ENCODE measurements around the gene OR5K3. TPM values are rescaled to one million over a fixed set of nuclear protein-coding genes. Genes with fewer than 3 reads are reported as not detected.

Gene OR5K3
- total RNA-seq, 2 experiments from 2014 or later: not detected

- TF ChIP-seq, protein P1, sequence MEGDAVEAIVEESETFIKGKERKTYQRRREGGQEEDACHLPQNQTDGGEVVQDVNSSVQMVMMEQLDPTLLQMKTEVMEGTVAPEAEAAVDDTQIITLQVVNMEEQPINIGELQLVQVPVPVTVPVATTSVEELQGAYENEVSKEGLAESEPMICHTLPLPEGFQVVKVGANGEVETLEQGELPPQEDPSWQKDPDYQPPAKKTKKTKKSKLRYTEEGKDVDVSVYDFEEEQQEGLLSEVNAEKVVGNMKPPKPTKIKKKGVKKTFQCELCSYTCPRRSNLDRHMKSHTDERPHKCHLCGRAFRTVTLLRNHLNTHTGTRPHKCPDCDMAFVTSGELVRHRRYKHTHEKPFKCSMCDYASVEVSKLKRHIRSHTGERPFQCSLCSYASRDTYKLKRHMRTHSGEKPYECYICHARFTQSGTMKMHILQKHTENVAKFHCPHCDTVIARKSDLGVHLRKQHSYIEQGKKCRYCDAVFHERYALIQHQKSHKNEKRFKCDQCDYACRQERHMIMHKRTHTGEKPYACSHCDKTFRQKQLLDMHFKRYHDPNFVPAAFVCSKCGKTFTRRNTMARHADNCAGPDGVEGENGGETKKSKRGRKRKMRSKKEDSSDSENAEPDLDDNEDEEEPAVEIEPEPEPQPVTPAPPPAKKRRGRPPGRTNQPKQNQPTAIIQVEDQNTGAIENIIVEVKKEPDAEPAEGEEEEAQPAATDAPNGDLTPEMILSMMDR (conservative IDR thresholded peaks at IDR 0.05; ENCODE audit: low read length): peak; percentile 90
- no peak for TF ChIP-seq EZH2phosphoT487 (IDR thresholded peaks at IDR 0.05; ENCODE audit: borderline replicate concordance, low read depth, low read length)
- no TSS peak for BruUV-seq (replicated peaks)
- Histone ChIP-seq H3K4me2 (ENCODE audit: low read length) (no peak overlapping the region), H2AFZ (ENCODE audit: low read length) (no peak overlapping the region), H3K9me2 (ENCODE audit: insufficient read depth, low read length) (no peaks in the 10 kb centered on the region), H3K4me3 (ENCODE audit: low read depth, low read length, poor library complexity, severe bottlenecking) (no peak overlapping the region), H3K27ac (ENCODE audit: low read depth, low read length, poor library complexity, severe bottlenecking) (no peak overlapping the region), H3K4me1 (ENCODE audit: insufficient read depth, low read length, poor library complexity, severe bottlenecking) (no peaks in the 10 kb centered on the region), H3K36me3 (ENCODE audit: insufficient read depth, low read length) (no peaks in the 10 kb centered on the region), H3K79me2 (ENCODE audit: insufficient read depth, low read depth, low read length) (no peaks in the 10 kb centered on the region), H4K20me1 (ENCODE audit: insufficient read depth, low read length) (no peaks in the 10 kb centered on the region), H3K9me3 (ENCODE audit: low read length) (no peaks in the 10 kb centered on the region)
- intact Hi-C loops (cut with micrococcal nuclease; ENCODE audit: unreplicated experiment): no loop called here
- ChIA-PET CTCF (ENCODE audit: unreplicated experiment) (no interaction called here), POLR2A (no interaction called here)
- DNase-seq (ENCODE audit: low spot score): peak; percentile 60
These were observed 46.6 kb upstream of the OR5K3 start for GRCh38 chr3:98343647-98344507.

DNA sequence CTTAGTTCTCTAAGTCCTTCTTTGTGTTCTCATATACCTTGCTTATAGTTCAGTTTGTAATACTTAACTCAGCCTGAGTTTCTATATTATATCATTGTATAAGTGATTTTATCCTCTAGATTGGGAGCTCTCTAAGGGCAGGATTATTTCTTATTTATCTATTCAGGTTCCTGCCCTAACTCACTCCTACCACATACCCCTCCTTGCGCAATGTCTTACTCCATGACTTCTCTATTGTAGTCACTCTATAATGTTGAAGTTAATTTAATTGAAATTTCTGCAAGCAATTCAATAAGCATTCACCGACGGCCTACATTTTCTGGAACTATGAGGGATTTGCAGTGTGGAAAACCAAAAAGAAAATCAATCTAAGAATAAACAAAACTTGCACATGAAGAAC is 40.4 kb upstream of the OR5K3 start:
- no peak for DNase-seq (ENCODE audit: low spot score)
- H3K4me3 ChIP-seq (ENCODE audit: low read depth, low read length, poor library complexity, severe bottlenecking): no peak overlapping the region
- H3K79me2 ChIP-seq (ENCODE audit: insufficient read depth, low read depth, low read length): no peaks in the 10 kb centered on the region
- ChIA-PET POLR2A (no interaction called here), CTCF (ENCODE audit: unreplicated experiment) (no interaction called here)
- no peak for TF ChIP-seq EZH2phosphoT487 (IDR thresholded peaks at IDR 0.05; ENCODE audit: borderline replicate concordance, low read depth, low read length)
- TF ChIP-seq, protein P1 (conservative IDR thresholded peaks at IDR 0.05; ENCODE audit: low read length): no peak
- no peak overlapping the region for H3K4me2 ChIP-seq (ENCODE audit: low read length)
- H3K9me3 ChIP-seq (ENCODE audit: low read length): no peaks in the 10 kb centered on the region
- 0 out of 2 replicates have a peak, but pooled peaks cover 3% of the 10 kb centered on the region for H3K9me2 ChIP-seq (ENCODE audit: insufficient read depth, low read length)
- no peaks in the 10 kb centered on the region for H4K20me1 ChIP-seq (ENCODE audit: insufficient read depth, low read length)
- no peaks in the 10 kb centered on the region for H3K36me3 ChIP-seq (ENCODE audit: insufficient read depth, low read length)
- BruUV-seq (replicated peaks): no TSS peak
- no peak overlapping the region for H2AFZ ChIP-seq (ENCODE audit: low read length)
- H3K27ac ChIP-seq (ENCODE audit: low read depth, low read length, poor library complexity, severe bottlenecking): no peak overlapping the region
- H3K4me1 ChIP-seq (ENCODE audit: insufficient read depth, low read length, poor library complexity, severe bottlenecking): no peaks in the 10 kb centered on the region
- intact Hi-C loops (cut with micrococcal nuclease; ENCODE audit: unreplicated experiment): no loop called here

DNA sequence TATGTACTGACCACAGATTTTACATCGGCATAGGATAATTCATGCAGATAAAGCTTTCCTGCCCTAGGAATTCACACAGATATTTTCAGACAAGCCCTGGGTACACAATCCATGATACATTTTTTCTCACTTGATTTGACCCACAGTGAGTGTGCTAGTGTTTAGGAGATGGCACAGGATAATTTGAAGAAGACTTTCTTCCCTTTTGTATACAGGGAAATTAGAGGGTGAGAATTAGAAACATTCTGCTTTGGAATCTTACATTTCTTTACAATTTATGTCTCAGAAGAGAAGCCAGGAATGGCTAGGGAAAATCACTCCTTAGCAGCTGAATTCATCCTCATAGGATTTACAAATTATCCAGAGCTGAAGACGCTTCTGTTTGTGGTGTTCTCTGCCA is 36.9 kb upstream of the OR5K3 start, which contains the start of gene OR5K4:
Gene OR5K4 (plus strand): TSS at position 301 of the 400 bp plus-strand sequence. CDS start 0 bp downstream, at position 301.
- H3K79me2 ChIP-seq (ENCODE audit: insufficient read depth, low read depth, low read length): no peaks in the 10 kb centered on the region
- no peak for DNase-seq (ENCODE audit: low spot score)
- H3K9me3 ChIP-seq (ENCODE audit: low read length): no peaks in the 10 kb centered on the region
- no peaks in the 10 kb centered on the region for H3K36me3 ChIP-seq (ENCODE audit: insufficient read depth, low read length)
- BruUV-seq (replicated peaks): no TSS peak
- 0 out of 2 replicates have a peak, but pooled peaks cover 3% of the 10 kb centered on the region for H3K9me2 ChIP-seq (ENCODE audit: insufficient read depth, low read length)
- H4K20me1 ChIP-seq (ENCODE audit: insufficient read depth, low read length): no peaks in the 10 kb centered on the region
- intact Hi-C loops (cut with micrococcal nuclease; ENCODE audit: unreplicated experiment): no loop called here
- no peak within 1 kb of the TSS for H3K27ac ChIP-seq (ENCODE audit: low read depth, low read length, poor library complexity, severe bottlenecking)
- TF ChIP-seq, protein P1 (conservative IDR thresholded peaks at IDR 0.05; ENCODE audit: low read length): no peak
- no peak for TF ChIP-seq EZH2phosphoT487 (IDR thresholded peaks at IDR 0.05; ENCODE audit: borderline replicate concordance, low read depth, low read length)
- no peak within 1 kb of the TSS for H3K4me3 ChIP-seq (ENCODE audit: low read depth, low read length, poor library complexity, severe bottlenecking)
- CTCF ChIA-PET (ENCODE audit: unreplicated experiment): no interaction called here
- POLR2A ChIA-PET: interaction anchor here (0.5 kb wide), 1 partner anchor 930 kb away, joined by 3 read pairs; no protein-coding TSS in a partner anchor
- no peak within 1 kb of the TSS for H3K4me2 ChIP-seq (ENCODE audit: low read length)
- H3K4me1 ChIP-seq (ENCODE audit: insufficient read depth, low read length, poor library complexity, severe bottlenecking): no peaks in the 10 kb centered on the region
- no peak within 1 kb of the TSS for H2AFZ ChIP-seq (ENCODE audit: low read length)

Data from OCI-LY7 (cell line).